ENCODE data around the gene AP3S2. TPM values are rescaled to one million over a fixed set of nuclear protein-coding genes. Genes with fewer than 3 reads are reported as not detected.

Gene AP3S2
- total RNA-seq, 4 donors from 2014 or later: 20.8 to 36.0 (median 23.8) TPM

GRCh38 chr15:89781891-89782618, 111.7 kb downstream of the AP3S2 start:
- TF ChIP-seq CTCF (IDR thresholded peaks at IDR 0.05): no peak
- no peak for TF ChIP-seq POLR2A (IDR thresholded peaks at IDR 0.05)
- no peak overlapping the region for H3K4me3 ChIP-seq (ENCODE audit: low read depth, poor library complexity, severe bottlenecking)
- intact Hi-C loops (cut with DNase I; ENCODE audit: low total_unique reads): no loop called here
- DNase-seq (ENCODE audit: low spot score in 2 of 2): no peak
- WGBS, 2 donors: 48 to 52% methylated on average over 15 of the region's 15 CpGs

- DNase-seq (ENCODE audit: low spot score in 2 of 2): no peak
- 49 to 59% methylated on average over 6 of the region's 6 CpGs for WGBS, 2 donors
- TF ChIP-seq CTCF (IDR thresholded peaks at IDR 0.05) (no peak), POLR2A (IDR thresholded peaks at IDR 0.05) (no peak)
- no peak overlapping the region for H3K4me3 ChIP-seq (ENCODE audit: low read depth, poor library complexity, severe bottlenecking)
- intact Hi-C loops (cut with DNase I; ENCODE audit: low total_unique reads): no loop called here
These were observed 112.7 kb downstream of the AP3S2 start for GRCh38 chr15:89781055-89781454.

GRCh38 chr15:89780601-89781000, 113.2 kb downstream of the AP3S2 start:
- intact Hi-C loops (cut with DNase I; ENCODE audit: low total_unique reads): no loop called here
- no peak overlapping the region for H3K4me3 ChIP-seq (ENCODE audit: low read depth, poor library complexity, severe bottlenecking)
- TF ChIP-seq POLR2A (IDR thresholded peaks at IDR 0.05) (no peak), CTCF (IDR thresholded peaks at IDR 0.05) (no peak)
- WGBS, 2 donors: 52 to 56% methylated on average over 6 of the region's 6 CpGs
- no peak for DNase-seq (ENCODE audit: low spot score in 2 of 2)

Small RNA genes lying within 50 kb of the gene (microRNA-seq; reads per million reads assigned to microRNA genes)
- gene MIR5009 (ENCODE audit: borderline number of aligned reads in 1 of 2, borderline replicate concordance in 2 of 2) (0 reads per million in 2 donors), gene MIR5094 (ENCODE audit: borderline number of aligned reads in 1 of 2, borderline replicate concordance in 2 of 2) (0 reads per million in 2 donors)

Other genes starting within 250 kb of the AP3S2 start
- 1 to 10 TPM; 1.3 to 3.7 (median 1.9) TPM for gene KIF7, start 238.5 kb downstream of the AP3S2 start, total RNA-seq
- gene PLIN1, start 214.6 kb downstream of the AP3S2 start, total RNA-seq: 10 to 100 TPM in 3 of 4 donors, 1 to 10 TPM in 1; 5.9 to 30.9 (median 15.0) TPM
- gene PEX11A, start 203.2 kb downstream of the AP3S2 start, total RNA-seq: 10 to 100 TPM in 1 of 4 donors, 1 to 10 TPM in 3; 6.7 to 12.2 (median 8.8) TPM
- gene WDR93, start 203.2 kb downstream of the AP3S2 start, total RNA-seq: under 1 TPM in 2 of 4 donors, not detected in 2; 0.12 to 0.26 TPM
- gene MESP1, start 142.7 kb downstream of the AP3S2 start, total RNA-seq: 1 to 10 TPM in 3 of 4 donors, under 1 TPM in 1; 0.61 to 1.7 (median 1.3) TPM
- gene MESP2, start 117.7 kb downstream of the AP3S2 start, total RNA-seq: 1 to 10 TPM in 1 of 4 donors, under 1 TPM in 1, not detected in 2; 0.45 to 1.1 TPM
- 10 to 100 TPM; 14.9 to 67.3 (median 21.6) TPM for gene ANPEP, start 79.1 kb downstream of the AP3S2 start, total RNA-seq
- 10 to 100 TPM in 3 of 4 donors, 1 to 10 TPM in 1; 8.5 to 21.5 (median 14.4) TPM for gene ARPIN, start 19.0 kb upstream of the AP3S2 start, total RNA-seq
- gene ZNF710, start 107.3 kb upstream of the AP3S2 start, total RNA-seq: 10 to 100 TPM; 27.2 to 34.3 (median 32.4) TPM
- 100 to 1,000 TPM in 2 of 4 donors, 10 to 100 TPM in 2; 49.2 to 136 (median 86.3) TPM for gene IDH2, start 208.5 kb upstream of the AP3S2 start, total RNA-seq